Nephron (organoid): ENCODE results near the gene PLSCR1.
A peak's percentile ranks its signal among the peaks of the same experiment; 100 is the strongest.
"Not testable (repeated sequence)": the region's sequence is repeated elsewhere in the genome, so short reads cannot be mapped to it uniquely, and the experiment has no call there.

Experiments
- H3K27ac Mint-ChIP-seq, 3 experiments: 2 replicates each; pipeline ENCODE4 v1.8.0; 2020; ENCODE audit warnings: mixed read lengths in 3 of 3, mild to moderate bottlenecking in 2 of 3, moderate library complexity in 1 of 3
- H3K27me3 Mint-ChIP-seq: 2 replicates; pipeline ENCODE4 v1.8.0; 2021; ENCODE audit warnings: low read depth, mild to moderate bottlenecking, moderate library complexity, mixed read lengths
- H3K36me3 Mint-ChIP-seq: 2 replicates; pipeline ENCODE4 v1.8.0; 2020; ENCODE audit warnings: low read depth, mixed read lengths
- H3K4me1 Mint-ChIP-seq: 2 replicates; pipeline ENCODE4 v1.8.0; 2020; ENCODE audit warnings: mixed read lengths
- H3K4me3 Mint-ChIP-seq, 3 experiments: 2 replicates each; pipeline ENCODE4 v1.8.0; 2020; ENCODE audit warnings: mild to moderate bottlenecking in 3 of 3, mixed read lengths in 3 of 3, moderate library complexity in 2 of 3
- H3K9me3 Mint-ChIP-seq: 2 replicates; pipeline ENCODE4 v1.8.0; 2020; ENCODE audit warnings: mixed read lengths
- CTCF ChIP-seq, 3 experiments: fragments of 200-600 bp; sonication (generic); IDR thresholded peaks; one replicate each; pipeline ENCODE4 v1.5.0; 2021; ENCODE audit warnings: antibody characterized with exemption in 3 of 3; ENCODE audit not compliant: unreplicated experiment in 3 of 3

Gene PLSCR1

DNA sequence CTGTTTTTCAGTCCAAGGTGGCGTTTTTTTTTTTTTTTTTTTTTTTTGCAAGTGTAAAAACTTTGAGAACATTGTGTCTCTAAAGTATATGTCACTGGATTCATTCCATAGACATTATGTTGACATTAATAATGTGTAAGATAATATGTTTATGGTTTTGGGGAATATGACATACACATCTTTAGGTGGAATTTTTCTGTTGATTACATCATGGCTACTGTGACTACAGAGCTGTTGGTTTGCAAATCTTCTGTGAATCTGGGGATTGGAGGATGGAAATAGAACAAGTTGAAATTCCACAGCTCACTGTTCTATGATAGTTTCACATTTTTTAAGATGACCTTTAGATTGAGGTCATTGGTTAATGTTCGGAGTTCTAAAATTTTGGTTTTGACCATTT lies 50.6 kb downstream of the PLSCR1 start:
- Mint-ChIP-seq H3K9me3 (peaks cover 22% of the 10 kb centered on the region), H3K27me3 (no peaks in the 10 kb centered on the region), H3K4me1 (peaks cover 8% of the 10 kb centered on the region), H3K27ac (no peak overlapping the region), H3K36me3 (no peaks in the 10 kb centered on the region), H3K4me3 (no peak overlapping the region)
- no peak for TF ChIP-seq CTCF (IDR thresholded peaks at IDR 0.05; ENCODE audit: unreplicated experiment in 3 of 3)

DNA sequence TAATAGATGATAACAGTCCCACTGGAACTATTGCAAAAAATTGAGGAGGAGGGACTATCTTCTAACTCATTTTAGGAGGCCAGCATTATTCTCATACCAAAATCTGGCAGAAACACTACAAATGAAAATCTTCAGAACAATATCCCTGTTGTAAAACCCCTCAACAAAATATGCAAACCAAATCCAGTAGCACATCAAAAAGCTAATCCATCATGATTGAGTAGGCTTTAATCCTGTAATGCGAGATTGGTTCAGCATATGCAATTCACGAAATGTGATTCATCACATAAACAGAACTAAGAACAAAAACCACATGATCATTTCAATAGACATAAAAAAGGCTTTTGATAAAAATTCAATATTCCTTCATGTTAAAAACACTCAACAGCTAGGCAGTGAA lies 51.2 kb downstream of the PLSCR1 start:
- Mint-ChIP-seq H3K36me3 (no peaks in the 10 kb centered on the region), H3K4me3 (no peak overlapping the region), H3K9me3 (peaks cover 20% of the 10 kb centered on the region), H3K27ac (no peak overlapping the region), H3K27me3 (no peaks in the 10 kb centered on the region), H3K4me1 (peaks cover 8% of the 10 kb centered on the region)
- no peak for TF ChIP-seq CTCF (IDR thresholded peaks at IDR 0.05; ENCODE audit: unreplicated experiment in 3 of 3)

DNA sequence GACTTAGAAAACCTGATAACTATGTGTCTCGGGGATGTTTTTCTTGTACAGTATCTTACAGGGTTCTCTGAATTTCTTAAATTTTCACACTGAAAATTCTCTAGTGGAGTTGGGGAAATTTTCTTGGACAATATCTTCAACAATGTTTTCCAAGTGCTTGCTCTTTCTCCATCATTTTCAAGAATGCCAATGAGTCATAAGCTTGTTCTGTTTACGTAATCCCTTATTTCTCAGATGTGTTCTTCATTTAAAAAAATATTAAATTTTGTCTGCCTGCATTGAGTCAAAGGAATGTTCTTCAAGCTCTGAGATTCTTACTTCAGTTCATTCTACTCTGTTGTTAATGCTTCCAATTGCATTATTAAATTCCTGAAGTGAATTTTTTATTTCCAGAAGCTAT lies 53.1 kb downstream of the PLSCR1 start:
- no peaks in the 10 kb centered on the region for H3K36me3 Mint-ChIP-seq
- no peaks in the 10 kb centered on the region for H3K27me3 Mint-ChIP-seq
- H3K9me3 Mint-ChIP-seq, result peaks cover 30% of the 10 kb centered on the region
- H3K4me1 Mint-ChIP-seq, result peaks cover 8% of the 10 kb centered on the region
- no peak overlapping the region for H3K4me3 Mint-ChIP-seq
- no peak for TF ChIP-seq CTCF (IDR thresholded peaks at IDR 0.05; ENCODE audit: unreplicated experiment in 3 of 3)
- H3K27ac Mint-ChIP-seq, result no peak overlapping the region

DNA sequence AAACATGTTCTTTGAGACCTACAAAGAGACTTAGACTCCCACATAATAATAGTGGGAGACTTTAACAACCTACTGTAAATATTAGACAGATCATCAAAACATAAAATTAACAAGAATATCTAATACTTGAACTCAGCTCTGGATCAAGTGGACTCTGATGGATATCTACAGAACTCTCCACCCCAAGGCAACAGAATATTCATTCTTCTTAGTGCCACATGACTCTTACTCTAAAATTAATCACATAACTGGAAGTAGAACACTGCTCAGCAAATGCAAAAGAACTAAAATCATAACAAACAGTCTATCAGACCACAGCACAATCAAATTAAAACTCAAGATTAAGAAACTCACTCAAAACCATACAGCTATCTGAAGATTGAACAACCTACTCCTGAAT lies 59.1 kb downstream of the PLSCR1 start:
- Mint-ChIP-seq H3K27me3 (no peaks in the 10 kb centered on the region), H3K9me3 (peaks cover 46% of the 10 kb centered on the region), H3K36me3 (no peaks in the 10 kb centered on the region), H3K4me3 (no peak overlapping the region), H3K4me1 (no peaks in the 10 kb centered on the region), H3K27ac (no peak overlapping the region)
- no peak for TF ChIP-seq CTCF (IDR thresholded peaks at IDR 0.05; ENCODE audit: unreplicated experiment in 3 of 3)

GRCh38 chr3:146476094-146476740 lies 68.2 kb downstream of the PLSCR1 start:
- Mint-ChIP-seq H3K36me3 (no peaks in the 10 kb centered on the region), H3K4me1 (peaks cover 5% of the 10 kb centered on the region), H3K27me3 (no peaks in the 10 kb centered on the region), H3K4me3 (no peak overlapping the region), H3K27ac (peak overlapping the region in 2 of 3 experiments; percentile 3 to 20), H3K9me3 (peaks cover 17% of the 10 kb centered on the region)
- TF ChIP-seq CTCF (IDR thresholded peaks at IDR 0.05; ENCODE audit: unreplicated experiment in 3 of 3), result no peak

DNA sequence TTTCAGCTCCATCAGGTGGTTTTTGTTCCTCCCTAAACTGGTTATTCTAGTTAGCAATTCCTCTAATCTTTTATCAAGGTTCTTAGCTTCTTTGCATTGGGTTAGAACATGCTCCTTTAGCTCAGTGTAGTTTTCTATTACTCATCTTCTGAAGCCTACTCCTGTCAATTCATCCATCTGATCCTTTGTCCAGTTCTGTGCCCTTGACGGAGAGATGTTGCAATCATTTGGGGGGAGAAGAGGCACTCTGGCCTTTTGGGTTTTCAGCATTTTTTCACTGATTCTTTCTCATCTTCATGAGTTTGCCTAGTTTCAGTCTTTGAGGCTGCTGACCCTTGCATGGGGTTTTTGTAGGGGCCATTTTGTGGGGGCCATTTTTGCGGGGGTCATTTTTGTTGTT lies 69.4 kb downstream of the PLSCR1 start:
- not testable (repeated sequence) for H3K27ac Mint-ChIP-seq, H3K36me3 Mint-ChIP-seq, H3K27me3 Mint-ChIP-seq, H3K4me3 Mint-ChIP-seq, H3K4me1 Mint-ChIP-seq
- peaks cover 11% of the 10 kb centered on the region for H3K9me3 Mint-ChIP-seq
